ENCODE data around the gene TTLL1. TPM values are rescaled to one million over a fixed set of nuclear protein-coding genes. Genes with fewer than 3 reads are reported as not detected.
A peak's percentile ranks its signal among the peaks of the same experiment; 100 is the strongest.

TTLL1 gene
- total and polyA plus RNA-seq, 9 of the 15 experiments (the other 6 are each of a cell fraction or from before 2014, with no cell fraction given), result 0.06 to 0.85 (median 0.17) TPM

DNA sequence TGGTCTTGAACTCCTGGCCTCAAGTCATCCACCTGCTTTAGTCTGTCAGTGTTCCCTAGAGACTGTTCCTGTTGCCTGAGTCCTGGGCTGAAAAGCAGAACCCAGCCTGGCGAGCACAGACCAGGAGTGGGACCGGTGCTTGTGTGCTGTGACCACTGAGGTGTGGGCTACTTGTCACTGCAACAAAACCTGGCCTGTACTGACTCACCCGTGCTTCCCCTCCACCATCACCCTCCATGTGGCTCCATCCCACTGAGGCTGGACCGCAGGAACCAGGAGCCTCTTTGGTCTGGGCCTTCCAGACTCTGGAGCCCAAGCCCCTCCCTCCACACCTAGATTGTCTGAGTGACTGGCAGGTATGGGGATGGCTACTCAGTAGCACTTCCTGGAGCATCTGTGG lies 45.4 kb upstream of the TTLL1 start:
- 100% methylated on average over 2 of the region's 4 CpGs for WGBS (ENCODE audit: insufficient coverage, low coverage, missing lambda C conversion rate)

DNA sequence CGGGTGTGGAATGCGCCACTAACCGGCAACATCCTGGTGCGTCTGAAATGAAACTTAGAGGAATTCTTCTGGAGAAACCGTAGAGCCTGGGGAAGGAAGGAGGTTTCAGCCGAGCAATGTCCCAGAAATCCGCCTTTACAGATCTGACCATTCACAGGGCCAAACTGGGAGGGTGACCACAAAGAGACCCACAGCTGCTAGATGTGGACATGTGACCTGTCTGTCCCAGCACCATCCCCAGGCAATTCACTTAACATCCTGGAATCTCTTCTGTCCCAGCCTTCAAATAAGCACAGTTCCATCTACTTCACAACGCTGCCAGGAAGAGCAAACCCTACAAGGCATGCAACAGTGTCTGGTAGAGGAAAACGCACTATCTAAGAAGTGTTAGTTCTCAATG lies 44.2 kb upstream of the TTLL1 start:
- no peaks in the 10 kb centered on the region for H3K27me3 ChIP-seq (ENCODE audit: control insufficient read depth in 2 of 2, insufficient read depth in 2 of 2, low read length in 2 of 2)
- WGBS (ENCODE audit: insufficient coverage, low coverage, missing lambda C conversion rate), result 83% methylated on average over 9 of the region's 9 CpGs
- ATAC-seq, result no peak
- H3K79me2 ChIP-seq (ENCODE audit: control insufficient read depth, insufficient read depth, low read length), result no peaks in the 10 kb centered on the region
- no TSS peak for BruUV-seq (replicated peaks)
- no peak overlapping the region for H3K9ac ChIP-seq (ENCODE audit: insufficient read depth in 1 of 2, low read depth in 2 of 2, low read length in 2 of 2)
- no peak overlapping the region for H3K4me2 ChIP-seq (ENCODE audit: insufficient read depth, low read length)
- no peak for DNase-seq (ENCODE audit: extremely low read depth in 1 of 4, low spot score in 3 of 4)
- H3K4me1 ChIP-seq (replicated peaks in 1 of 2; ENCODE audit: control insufficient read depth in 2 of 2, insufficient read depth in 2 of 2, low read length in 2 of 2), result peaks cover 0 to 19% of the 10 kb centered on the region in 2 experiments; a peak in 3 of 5 replicates
- no peak for FAIRE-seq
- CTCF ChIA-PET (ENCODE audit: low intra/inter-chr PET ratio), result no interaction called here
- no peak overlapping the region for H2AFZ ChIP-seq (ENCODE audit: low read depth, low read length)
- POLR2A ChIA-PET, result interaction anchor here (0.6 kb wide), 1 partner anchor 34 kb away, joined by 3 read pairs; no protein-coding TSS in a partner anchor
- H3K4me3 ChIP-seq, result no peak overlapping the region
- intact Hi-C loops (cut with micrococcal nuclease), result no loop called here
- no peaks in the 10 kb centered on the region for H3K9me3 ChIP-seq (replicated peaks; ENCODE audit: control insufficient read depth, insufficient read depth, low read depth, low read length)
- H3K27ac ChIP-seq (ENCODE audit: extremely low read depth, low read depth, low read length), result no peak overlapping the region
- H3K36me3 ChIP-seq (ENCODE audit: control insufficient read depth, insufficient read depth, low read length), result peaks cover 60% of the 10 kb centered on the region
- H3K9me1 ChIP-seq (ENCODE audit: control insufficient read depth, insufficient read depth, low read length), result no peaks in the 10 kb centered on the region
- H4K20me1 ChIP-seq (replicated peaks; ENCODE audit: control insufficient read depth, insufficient read depth, low read length), result no peaks in the 10 kb centered on the region
- in situ Hi-C loops (cut with MboI), result no loop called here
- TF ChIP-seq, protein P1, sequence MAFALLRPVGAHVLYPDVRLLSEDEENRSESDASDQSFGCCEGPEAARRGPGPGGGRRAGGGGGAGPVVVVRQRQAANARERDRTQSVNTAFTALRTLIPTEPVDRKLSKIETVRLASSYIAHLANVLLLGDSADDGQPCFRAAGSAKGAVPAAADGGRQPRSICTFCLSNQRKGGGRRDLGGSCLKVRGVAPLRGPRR (CRISPR knock-in tag; IDR thresholded peaks at IDR 0.05), result no peak
- no peak for TF ChIP-seq TCFL5 (CRISPR knock-in tag; conservative IDR thresholded peaks at IDR 0.05)
- no peak for TF ChIP-seq NBN (IDR thresholded peaks at IDR 0.05; ENCODE audit: low read depth)
- TF ChIP-seq DMBX1 (CRISPR knock-in tag; IDR thresholded peaks at IDR 0.05; ENCODE audit: borderline replicate concordance), result no peak
- TF ChIP-seq HDAC3 (IDR thresholded peaks at IDR 0.05; ENCODE audit: borderline replicate concordance, partially characterized antibody), result no peak
- no peak for TF ChIP-seq PHB (CRISPR knock-in tag; IDR thresholded peaks at IDR 0.05)
- TF ChIP-seq KDM5B (IDR thresholded peaks at IDR 0.05; ENCODE audit: insufficient replicate concordance, low read depth, low read length), result no peak
- TF ChIP-seq MCM3 (IDR thresholded peaks at IDR 0.05), result no peak
- TF ChIP-seq, protein P2, sequence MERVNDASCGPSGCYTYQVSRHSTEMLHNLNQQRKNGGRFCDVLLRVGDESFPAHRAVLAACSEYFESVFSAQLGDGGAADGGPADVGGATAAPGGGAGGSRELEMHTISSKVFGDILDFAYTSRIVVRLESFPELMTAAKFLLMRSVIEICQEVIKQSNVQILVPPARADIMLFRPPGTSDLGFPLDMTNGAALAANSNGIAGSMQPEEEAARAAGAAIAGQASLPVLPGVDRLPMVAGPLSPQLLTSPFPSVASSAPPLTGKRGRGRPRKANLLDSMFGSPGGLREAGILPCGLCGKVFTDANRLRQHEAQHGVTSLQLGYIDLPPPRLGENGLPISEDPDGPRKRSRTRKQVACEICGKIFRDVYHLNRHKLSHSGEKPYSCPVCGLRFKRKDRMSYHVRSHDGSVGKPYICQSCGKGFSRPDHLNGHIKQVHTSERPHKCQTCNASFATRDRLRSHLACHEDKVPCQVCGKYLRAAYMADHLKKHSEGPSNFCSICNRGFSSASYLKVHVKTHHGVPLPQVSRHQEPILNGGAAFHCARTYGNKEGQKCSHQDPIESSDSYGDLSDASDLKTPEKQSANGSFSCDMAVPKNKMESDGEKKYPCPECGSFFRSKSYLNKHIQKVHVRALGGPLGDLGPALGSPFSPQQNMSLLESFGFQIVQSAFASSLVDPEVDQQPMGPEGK (CRISPR knock-in tag; IDR thresholded peaks at IDR 0.05; ENCODE audit: borderline replicate concordance), result no peak
- TF ChIP-seq, protein P3, sequence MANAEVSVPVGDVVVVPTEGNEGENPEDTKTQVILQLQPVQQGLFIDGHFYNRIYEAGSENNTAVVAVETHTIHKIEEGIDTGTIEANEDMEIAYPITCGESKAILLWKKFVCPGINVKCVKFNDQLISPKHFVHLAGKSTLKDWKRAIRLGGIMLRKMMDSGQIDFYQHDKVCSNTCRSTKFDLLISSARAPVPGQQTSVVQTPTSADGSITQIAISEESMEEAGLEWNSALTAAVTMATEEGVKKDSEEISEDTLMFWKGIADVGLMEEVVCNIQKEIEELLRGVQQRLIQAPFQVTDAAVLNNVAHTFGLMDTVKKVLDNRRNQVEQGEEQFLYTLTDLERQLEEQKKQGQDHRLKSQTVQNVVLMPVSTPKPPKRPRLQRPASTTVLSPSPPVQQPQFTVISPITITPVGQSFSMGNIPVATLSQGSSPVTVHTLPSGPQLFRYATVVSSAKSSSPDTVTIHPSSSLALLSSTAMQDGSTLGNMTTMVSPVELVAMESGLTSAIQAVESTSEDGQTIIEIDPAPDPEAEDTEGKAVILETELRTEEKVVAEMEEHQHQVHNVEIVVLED (CRISPR knock-in tag; IDR thresholded peaks at IDR 0.05), result no peak
- no peak for TF ChIP-seq HEY1 (CRISPR knock-in tag; IDR thresholded peaks at IDR 0.05; ENCODE audit: borderline replicate concordance)

More for the DNA sequence above, 45.4 kb upstream of the TTLL1 start:
- in situ Hi-C loops (cut with MboI) (no loop called here), intact Hi-C loops (cut with micrococcal nuclease) (no loop called here)
- TF ChIP-seq MCM3 (IDR thresholded peaks at IDR 0.05), result no peak
- TF ChIP-seq ZNF12 (CRISPR knock-in tag; IDR thresholded peaks at IDR 0.05), result peak; percentile 97
- TF ChIP-seq ZNF197 (CRISPR knock-in tag; IDR thresholded peaks at IDR 0.05; ENCODE audit: low read depth), result no peak
- CTCF ChIA-PET (ENCODE audit: low intra/inter-chr PET ratio), result no interaction called here
- no peak for FAIRE-seq
- no peaks in the 10 kb centered on the region for H3K9me1 ChIP-seq (ENCODE audit: control insufficient read depth, insufficient read depth, low read length)
- no peaks in the 10 kb centered on the region for H3K79me2 ChIP-seq (ENCODE audit: control insufficient read depth, insufficient read depth, low read length)
- no peaks in the 10 kb centered on the region for H3K27me3 ChIP-seq (ENCODE audit: control insufficient read depth in 2 of 2, insufficient read depth in 2 of 2, low read length in 2 of 2)
- H3K4me2 ChIP-seq (ENCODE audit: insufficient read depth, low read length), result no peak overlapping the region
- H3K9me3 ChIP-seq (replicated peaks; ENCODE audit: control insufficient read depth, insufficient read depth, low read depth, low read length), result no peaks in the 10 kb centered on the region
- H3K27ac ChIP-seq (ENCODE audit: extremely low read depth, low read depth, low read length), result no peak overlapping the region
- no peaks in the 10 kb centered on the region for H4K20me1 ChIP-seq (replicated peaks; ENCODE audit: control insufficient read depth, insufficient read depth, low read length)
- no TSS peak for BruUV-seq (replicated peaks)
- H3K4me1 ChIP-seq (replicated peaks in 1 of 2; ENCODE audit: control insufficient read depth in 2 of 2, insufficient read depth in 2 of 2, low read length in 2 of 2), result peaks cover 0 to 7% of the 10 kb centered on the region in 2 experiments; a peak in 3 of 5 replicates
- no peak for ATAC-seq
- no peak overlapping the region for H3K9ac ChIP-seq (ENCODE audit: insufficient read depth in 1 of 2, low read depth in 2 of 2, low read length in 2 of 2)
- peaks cover 71% of the 10 kb centered on the region for H3K36me3 ChIP-seq (ENCODE audit: control insufficient read depth, insufficient read depth, low read length)
- no peak overlapping the region for H3K4me3 ChIP-seq
- no peak overlapping the region for H2AFZ ChIP-seq (ENCODE audit: low read depth, low read length)
- POLR2A ChIA-PET, result no interaction called here
- DNase-seq (ENCODE audit: extremely low read depth in 1 of 4, low spot score in 3 of 4), result no peak

Data from K562 (cell line).